ENCODE data around the gene DARS2.
"Not testable (repeated sequence)": the region's sequence is repeated elsewhere in the genome, so short reads cannot be mapped to it uniquely, and the experiment has no call there.

Gene DARS2, protein sequence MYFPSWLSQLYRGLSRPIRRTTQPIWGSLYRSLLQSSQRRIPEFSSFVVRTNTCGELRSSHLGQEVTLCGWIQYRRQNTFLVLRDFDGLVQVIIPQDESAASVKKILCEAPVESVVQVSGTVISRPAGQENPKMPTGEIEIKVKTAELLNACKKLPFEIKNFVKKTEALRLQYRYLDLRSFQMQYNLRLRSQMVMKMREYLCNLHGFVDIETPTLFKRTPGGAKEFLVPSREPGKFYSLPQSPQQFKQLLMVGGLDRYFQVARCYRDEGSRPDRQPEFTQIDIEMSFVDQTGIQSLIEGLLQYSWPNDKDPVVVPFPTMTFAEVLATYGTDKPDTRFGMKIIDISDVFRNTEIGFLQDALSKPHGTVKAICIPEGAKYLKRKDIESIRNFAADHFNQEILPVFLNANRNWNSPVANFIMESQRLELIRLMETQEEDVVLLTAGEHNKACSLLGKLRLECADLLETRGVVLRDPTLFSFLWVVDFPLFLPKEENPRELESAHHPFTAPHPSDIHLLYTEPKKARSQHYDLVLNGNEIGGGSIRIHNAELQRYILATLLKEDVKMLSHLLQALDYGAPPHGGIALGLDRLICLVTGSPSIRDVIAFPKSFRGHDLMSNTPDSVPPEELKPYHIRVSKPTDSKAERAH

DNA sequence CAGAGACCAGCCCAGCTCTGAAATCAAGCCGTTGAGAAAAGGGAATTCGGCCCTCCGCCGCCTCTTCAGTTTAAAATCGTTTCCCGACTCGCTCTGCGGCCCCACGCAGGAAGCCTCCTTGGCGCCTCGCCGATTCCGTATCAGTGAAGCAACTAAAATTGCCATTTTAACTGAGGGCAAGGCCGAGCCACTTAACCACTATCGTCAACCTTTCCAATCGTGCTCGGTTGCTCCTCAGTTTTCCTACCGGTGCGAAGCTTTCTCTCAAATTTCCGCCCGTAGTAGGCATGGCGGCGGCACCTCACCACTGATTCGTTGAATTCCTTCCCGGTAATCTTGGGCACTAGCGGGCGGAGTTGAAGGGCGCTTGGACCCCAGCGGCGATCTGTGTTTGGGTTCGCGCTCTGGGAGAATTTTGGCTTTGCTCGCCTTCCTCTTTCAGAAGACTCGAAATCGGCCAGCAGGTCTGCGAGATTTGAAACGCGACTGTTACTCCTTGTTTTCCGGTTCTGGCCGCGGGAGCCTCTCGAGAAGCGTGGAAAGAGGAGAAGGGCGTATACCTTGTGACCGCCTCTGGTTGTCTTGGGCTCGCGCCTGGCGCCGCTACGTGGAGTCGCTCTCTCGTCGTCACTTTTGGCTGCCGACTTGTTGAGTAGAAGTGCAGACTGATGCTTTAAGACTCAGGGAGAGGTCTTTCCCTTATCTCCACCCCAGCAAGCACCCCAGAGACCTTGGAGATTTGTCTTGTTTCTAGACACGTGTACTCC, at the start of gene DARS2, which contains the start of gene CENPL:
Gene DARS2, plus strand, starts transcription at position 359 of the 767 bp plus-strand sequence. CDS start 557 bp downstream, outside the sequence.
Gene CENPL, minus strand, starts transcription at position 569 of the 767 bp plus-strand sequence. CDS start 13,584 bp downstream, outside the sequence.
- peak; percentile 98 for DNase-seq

- DNase-seq: no peak
Measured at GRCh38 chr1:173775578-173776226, 48.8 kb upstream of the DARS2 start.

DNA sequence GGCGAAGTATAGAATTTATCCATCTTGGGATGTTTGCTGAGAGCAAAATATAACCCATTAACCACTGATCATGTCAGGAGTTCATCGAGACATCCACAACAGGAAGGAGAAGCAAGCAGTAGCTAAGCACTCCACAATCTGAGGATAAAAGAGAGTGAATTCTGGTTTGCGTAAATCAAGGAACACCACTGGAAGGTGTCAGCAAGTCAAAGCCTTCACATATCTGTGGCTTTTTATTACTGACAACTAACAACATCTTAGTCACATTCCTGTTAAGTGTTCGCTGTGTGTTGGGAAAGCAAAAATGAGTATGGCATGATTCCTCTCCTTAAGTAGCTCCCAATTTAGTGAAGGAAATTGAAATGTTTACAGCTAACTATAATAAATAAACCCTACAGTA, 44.5 kb upstream of the DARS2 start:
- DNase-seq: peak; percentile 50

DNA sequence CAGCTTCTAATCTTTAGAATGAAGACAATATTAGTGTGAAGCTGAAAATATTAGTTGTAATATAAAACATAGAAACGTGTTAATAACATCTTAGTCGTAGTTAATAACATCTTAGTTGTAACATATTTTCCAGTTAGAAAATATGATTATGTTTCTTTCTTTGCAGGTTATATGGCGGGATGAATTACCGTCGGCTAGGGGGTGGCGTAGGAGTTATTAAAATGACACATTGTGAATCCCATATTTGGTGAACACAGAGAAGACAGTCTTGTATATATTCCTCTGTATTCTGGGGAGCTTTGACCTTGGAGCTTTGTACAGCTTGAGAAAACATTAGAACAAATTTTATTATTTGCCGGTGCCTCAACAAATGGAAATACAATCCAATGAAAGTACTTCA, 39.5 kb upstream of the DARS2 start:
- no peak for DNase-seq

DNA sequence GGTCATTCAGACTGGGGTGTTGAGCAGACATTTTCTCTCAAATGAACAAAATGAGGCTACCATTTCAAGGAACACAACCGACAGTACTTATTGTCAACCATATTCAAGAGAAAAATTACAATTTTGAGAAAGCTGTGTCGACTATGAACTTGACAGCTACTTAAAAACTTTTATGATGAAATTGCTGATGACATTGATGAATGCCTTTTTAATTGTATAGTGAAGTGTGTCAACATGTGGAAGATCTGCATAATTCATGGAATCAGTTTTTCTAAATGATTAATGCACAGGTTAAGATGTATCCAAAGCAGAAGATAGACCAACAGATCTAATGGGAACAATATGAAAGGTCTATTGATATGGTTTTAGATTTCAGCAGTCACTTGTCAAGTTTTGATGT, 34.6 kb upstream of the DARS2 start:
- no peak for DNase-seq

DNA sequence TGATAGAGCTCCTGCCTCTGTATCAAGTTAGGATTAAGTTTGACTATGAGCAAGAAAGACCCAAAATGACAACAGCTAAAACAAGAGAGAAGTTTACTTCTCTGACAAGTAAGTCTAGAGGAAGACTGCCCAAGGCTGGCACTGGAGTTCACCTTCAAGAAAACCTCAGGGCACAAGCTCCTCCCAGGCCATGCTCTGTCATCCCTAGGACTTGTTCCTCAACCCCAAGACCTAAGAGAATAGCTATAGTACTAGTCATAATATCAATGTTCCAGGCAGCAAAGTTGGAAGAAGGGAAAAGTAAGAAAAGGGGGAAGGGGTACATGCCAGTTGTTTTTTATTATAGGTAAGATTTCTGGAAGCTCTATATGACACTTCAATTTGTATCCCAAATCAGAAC, 26.4 kb upstream of the DARS2 start:
- no peak for DNase-seq

DNA sequence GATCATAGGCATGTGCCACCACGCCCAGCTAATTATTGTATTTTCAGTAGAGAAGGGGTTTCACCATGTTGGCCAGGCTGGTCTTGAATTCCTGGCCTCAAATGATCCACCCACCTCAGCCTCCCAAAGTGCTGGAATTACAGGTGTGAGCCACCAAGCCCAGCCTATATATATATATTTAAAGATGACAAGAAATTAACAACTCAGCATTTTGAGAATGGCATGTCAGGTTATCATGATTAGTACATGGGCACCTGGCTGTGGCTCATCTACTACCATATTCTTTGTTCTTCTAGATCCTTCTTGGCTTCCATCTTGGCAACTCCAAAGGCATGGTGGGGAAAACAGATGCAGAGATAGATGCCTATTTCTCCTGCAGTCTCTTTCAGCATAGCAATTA, 24.5 kb upstream of the DARS2 start:
- not testable (repeated sequence) for DNase-seq

DNA sequence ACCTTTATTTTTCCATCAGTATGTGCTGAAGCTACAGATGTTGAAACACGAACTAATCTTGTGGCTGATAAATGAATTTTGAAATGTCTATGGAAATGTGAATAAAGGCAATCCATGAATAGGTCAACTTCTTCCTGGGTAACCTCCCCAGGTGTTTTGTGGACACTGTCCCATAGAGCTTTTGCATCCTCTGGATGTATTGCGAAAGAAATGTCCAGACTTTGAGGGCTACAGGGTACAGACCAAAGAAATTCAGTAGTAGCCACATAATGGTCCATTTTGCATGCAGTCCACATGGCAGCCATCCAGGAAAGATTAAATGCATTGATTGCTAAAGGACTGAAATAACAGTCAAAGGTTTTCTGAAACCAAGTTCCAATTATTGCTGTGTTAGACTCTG, 21.5 kb upstream of the DARS2 start:
- no peak for DNase-seq

DNA sequence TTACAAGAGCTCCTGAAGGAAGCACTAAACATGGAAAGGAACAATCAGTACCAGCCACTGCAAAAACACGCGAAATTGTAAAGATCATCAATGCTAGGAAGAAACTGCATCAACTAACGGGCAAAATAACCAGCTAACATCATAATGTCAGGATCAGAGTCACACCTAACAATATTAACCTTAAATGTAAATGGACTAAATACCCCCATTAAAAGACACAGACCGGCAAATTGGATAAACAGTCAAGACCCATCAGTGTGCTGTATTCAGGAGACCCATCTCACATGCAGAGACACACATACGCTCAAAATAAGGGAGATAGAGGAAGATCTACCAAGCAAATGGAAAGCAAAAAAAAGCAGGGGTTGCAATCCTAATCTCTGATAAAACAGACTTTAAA, 10.8 kb upstream of the DARS2 start:
- not testable (repeated sequence) for DNase-seq

- DNase-seq: no peak
Measured at GRCh38 chr1:173818459-173818858, 6.0 kb upstream of the DARS2 start.

GRCh38 chr1:173821680-173822079, 2.8 kb upstream of the DARS2 start:
- DNase-seq: no peak

GRCh38 chr1:173823781-173824314, 625 bp upstream of the DARS2 start:
- no peak for DNase-seq

DNA sequence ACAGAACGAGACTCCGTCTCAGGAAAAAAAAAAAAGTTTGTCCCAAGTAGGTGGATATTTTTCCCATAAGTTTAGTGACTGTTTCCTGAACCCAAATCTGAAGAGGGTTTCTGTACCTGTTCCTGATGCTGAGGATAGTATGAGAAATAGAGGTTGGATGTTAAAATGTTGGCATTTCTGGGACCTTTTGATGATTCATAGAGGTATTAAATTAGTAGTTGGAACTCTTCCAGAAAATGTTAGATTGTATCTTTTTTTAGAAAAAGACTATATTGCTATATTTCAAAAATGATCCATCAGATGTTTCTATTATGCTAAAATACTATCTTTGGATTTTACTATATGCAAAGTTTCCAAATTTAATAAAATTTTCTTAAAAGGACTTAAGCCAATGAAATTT, 3.1 kb downstream of the DARS2 start:
- DNase-seq: no peak

GRCh38 chr1:173832748-173833147, 8.3 kb downstream of the DARS2 start:
- no peak for DNase-seq

- no peak for DNase-seq
Measured at GRCh38 chr1:173852105-173852504, 27.6 kb downstream of the DARS2 start.

DNA sequence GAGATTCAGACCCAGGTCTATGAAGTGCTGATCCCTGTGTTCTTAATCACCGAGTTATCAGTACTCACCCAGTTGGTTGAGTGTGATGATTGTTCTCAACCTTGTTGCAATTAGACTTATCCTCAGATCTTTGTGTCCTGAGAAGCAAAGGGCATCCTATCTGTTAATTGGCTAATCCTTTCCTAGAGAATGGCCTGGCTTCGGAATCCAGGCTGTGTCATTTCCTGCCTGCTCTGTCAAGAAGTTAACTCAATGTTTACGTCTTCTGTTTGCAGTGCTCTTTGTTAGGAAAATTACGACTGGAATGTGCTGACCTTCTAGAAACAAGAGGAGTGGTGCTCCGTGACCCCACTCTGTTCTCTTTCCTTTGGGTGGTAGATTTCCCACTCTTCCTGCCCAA, 28.6 kb downstream of the DARS2 start:
- DNase-seq: peak; percentile 68

GRCh38 chr1:173856014-173856413, 31.5 kb downstream of the DARS2 start:
- no peak for DNase-seq

GRCh38 chr1:173856903-173857302, 32.4 kb downstream of the DARS2 start:
- DNase-seq: no peak

DNA sequence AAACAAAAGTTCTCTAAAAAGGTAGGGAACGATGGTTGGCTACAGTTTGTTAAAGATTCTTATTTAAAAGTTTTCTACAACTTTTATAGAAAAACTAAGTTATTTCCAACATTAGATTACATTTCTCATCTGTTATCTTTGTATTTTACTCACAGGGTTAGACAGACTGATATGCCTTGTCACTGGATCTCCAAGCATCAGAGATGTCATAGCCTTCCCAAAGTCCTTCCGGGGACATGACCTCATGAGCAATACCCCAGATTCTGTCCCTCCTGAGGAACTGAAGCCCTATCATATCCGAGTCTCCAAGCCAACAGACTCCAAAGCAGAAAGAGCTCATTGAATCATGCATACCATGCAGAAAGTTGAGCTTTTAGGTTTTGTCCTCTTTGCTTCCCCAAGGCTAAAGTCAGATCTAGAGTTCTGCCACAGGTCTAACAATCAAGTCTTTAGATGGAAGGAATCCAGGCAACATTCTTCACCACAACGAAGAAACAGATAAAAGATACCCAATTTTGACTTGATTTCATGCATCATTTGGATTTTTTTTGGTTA, 33.0 kb downstream of the DARS2 start:
- DNase-seq: no peak

DNA sequence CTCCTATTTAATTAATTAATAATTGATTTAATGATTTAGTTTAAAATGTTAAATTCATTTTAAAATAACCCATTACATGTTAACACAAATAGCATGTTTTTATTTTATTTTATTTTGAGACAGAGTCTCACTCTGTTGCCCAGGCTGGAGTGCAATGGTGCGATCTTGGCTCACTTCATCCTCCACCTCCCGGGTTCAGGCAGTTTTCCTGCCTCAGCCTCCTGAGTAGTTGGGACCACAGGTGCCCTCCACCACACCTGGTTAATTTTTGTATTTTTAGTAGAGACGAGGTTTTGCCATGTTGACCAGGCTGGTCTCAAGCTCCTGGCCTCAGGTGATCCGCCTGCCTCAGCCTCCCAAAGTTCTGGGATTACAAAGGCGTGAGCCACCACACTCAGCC, 35.1 kb downstream of the DARS2 start:
- DNase-seq: not testable (repeated sequence)

GRCh38 chr1:173860065-173860464, 35.6 kb downstream of the DARS2 start:
- no peak for DNase-seq

DNA sequence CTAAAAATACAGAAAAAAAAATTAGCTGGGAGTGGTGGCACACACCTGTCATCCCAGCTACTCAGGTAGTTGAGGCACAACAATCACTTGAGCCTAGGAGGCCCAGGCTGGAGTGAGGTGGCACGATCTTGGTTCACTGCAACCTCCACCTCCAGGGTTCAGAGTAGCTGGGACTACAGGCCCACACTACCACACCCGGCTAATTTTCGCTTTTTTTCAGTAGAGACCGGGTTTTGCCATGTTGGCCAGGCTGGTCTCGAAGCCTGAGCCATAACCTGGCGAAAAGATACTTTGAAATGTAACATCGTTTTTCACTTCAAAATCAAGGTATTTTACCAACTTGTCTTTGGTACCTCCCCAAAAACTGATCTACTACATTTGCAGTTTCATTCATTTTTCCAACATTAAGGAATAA, 37.3 kb downstream of the DARS2 start:
- DNase-seq: peak; percentile 27

Data from fibroblast of skin of right quadriceps (primary cell).